Chondrocyte (in vitro differentiated cells): Measurements from ENCODE around the gene NFIX. TPM values are rescaled to one million over a fixed set of nuclear protein-coding genes. Genes with fewer than 3 reads are reported as not detected.

Experiments
- DNase-seq: peaks from one replicate; pipeline ENCODE4 v3.0.0; 2021; ENCODE audit warnings: mixed read lengths, low spot score
- H3K27ac Mint-ChIP-seq: one replicate; pipeline ENCODE4 v1.8.0; 2021; ENCODE audit warnings: mild to moderate bottlenecking, moderate library complexity, mixed read lengths; ENCODE audit not compliant: unreplicated experiment
- H3K27me3 Mint-ChIP-seq: 2 replicates; pipeline ENCODE4 v1.8.0; 2021; ENCODE audit warnings: low read depth, mixed read lengths
- H3K36me3 Mint-ChIP-seq: 2 replicates; pipeline ENCODE4 v1.8.0; 2021; ENCODE audit warnings: low read depth, mixed read lengths
- H3K4me1 Mint-ChIP-seq: 2 replicates; pipeline ENCODE4 v1.8.0; 2021; ENCODE audit warnings: low read depth, mild to moderate bottlenecking, mixed read lengths
- H3K4me3 Mint-ChIP-seq: one replicate; pipeline ENCODE4 v1.8.0; 2021; ENCODE audit warnings: mild to moderate bottlenecking, moderate library complexity, mixed read lengths; ENCODE audit not compliant: unreplicated experiment
- H3K9me3 Mint-ChIP-seq: 2 replicates; pipeline ENCODE4 v1.8.0; 2021; ENCODE audit warnings: low read depth, mixed read lengths
- total RNA-seq: library from RNA; stranded (reverse); gene quantifications from 3 replicates; pipeline ENCODE4 v1.2.1, GENCODE V29; 2021
- TF ChIP-seq, protein P1 (sequence below): fragments of 200-600 bp; sonication (generic); IDR thresholded peaks from 2 replicates; pipeline ENCODE4 v1.5.0; 2021; ENCODE audit warnings: antibody characterized with exemption, mild to moderate bottlenecking, moderate library complexity

NFIX gene
- total RNA-seq, 1 donor from 2014 or later, result 98.9 TPM

GRCh38 chr19:13090511-13091231, 95.4 kb downstream of the NFIX start:
- Mint-ChIP-seq H3K27me3 (peaks cover 1% of the 10 kb centered on the region), H3K36me3 (peaks cover 14% of the 10 kb centered on the region), H3K4me3 (peak overlapping the region; percentile 62), H3K4me1 (peaks cover 54% of the 10 kb centered on the region), H3K9me3 (no peaks in the 10 kb centered on the region), H3K27ac (peak overlapping the region; percentile 94)
- TF ChIP-seq, protein P1, sequence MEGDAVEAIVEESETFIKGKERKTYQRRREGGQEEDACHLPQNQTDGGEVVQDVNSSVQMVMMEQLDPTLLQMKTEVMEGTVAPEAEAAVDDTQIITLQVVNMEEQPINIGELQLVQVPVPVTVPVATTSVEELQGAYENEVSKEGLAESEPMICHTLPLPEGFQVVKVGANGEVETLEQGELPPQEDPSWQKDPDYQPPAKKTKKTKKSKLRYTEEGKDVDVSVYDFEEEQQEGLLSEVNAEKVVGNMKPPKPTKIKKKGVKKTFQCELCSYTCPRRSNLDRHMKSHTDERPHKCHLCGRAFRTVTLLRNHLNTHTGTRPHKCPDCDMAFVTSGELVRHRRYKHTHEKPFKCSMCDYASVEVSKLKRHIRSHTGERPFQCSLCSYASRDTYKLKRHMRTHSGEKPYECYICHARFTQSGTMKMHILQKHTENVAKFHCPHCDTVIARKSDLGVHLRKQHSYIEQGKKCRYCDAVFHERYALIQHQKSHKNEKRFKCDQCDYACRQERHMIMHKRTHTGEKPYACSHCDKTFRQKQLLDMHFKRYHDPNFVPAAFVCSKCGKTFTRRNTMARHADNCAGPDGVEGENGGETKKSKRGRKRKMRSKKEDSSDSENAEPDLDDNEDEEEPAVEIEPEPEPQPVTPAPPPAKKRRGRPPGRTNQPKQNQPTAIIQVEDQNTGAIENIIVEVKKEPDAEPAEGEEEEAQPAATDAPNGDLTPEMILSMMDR, result no peak
- no peak for DNase-seq

DNA sequence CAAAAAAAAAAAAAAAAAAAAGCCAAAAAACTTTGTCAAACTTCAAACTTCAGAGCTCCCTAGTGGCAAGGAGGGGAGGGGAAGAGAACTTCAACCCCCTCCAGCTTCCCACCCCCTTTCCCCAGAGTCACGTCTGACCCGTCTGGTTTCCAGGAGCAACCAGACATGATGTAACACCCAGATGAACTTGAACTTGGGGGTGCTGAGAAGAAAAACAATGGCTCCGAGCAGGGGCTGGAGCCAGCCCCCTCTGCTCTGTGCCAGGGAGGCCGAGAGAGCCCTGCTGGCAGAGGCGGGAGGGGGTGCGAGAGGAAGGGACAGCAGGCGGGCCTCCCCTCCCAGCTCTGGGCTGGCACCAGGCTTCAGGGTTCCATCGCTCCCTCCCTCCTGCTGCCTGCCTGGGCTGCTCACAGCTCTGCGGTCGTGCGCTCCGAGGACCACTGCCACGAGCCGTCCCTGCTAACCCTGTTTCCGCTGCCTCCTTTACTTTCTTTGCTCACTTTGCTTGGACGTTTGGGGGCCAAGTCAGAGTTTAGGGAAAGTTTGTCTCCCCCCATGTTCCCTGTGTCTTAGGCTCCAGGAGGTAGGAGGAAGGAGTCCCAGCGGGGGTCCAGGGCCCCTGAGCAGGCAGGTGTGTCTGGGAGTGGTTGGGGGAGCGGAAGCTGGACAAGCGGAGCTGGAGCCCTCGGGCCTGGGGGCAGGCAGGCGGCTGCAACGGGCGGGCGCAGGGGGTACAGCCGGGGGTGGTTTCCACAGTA, 96.3 kb downstream of the NFIX start:
- peak; percentile 96 for DNase-seq
- H3K36me3 Mint-ChIP-seq, result peaks cover 15% of the 10 kb centered on the region
- H3K27me3 Mint-ChIP-seq, result peaks cover 3% of the 10 kb centered on the region
- H3K4me1 Mint-ChIP-seq, result peaks cover 54% of the 10 kb centered on the region
- peak overlapping the region; percentile 94 for H3K27ac Mint-ChIP-seq
- H3K9me3 Mint-ChIP-seq, result no peaks in the 10 kb centered on the region
- TF ChIP-seq, protein P1, result peak; percentile 49
- peak overlapping the region; percentile 62 for H3K4me3 Mint-ChIP-seq

GRCh38 chr19:13092158-13092543, 96.9 kb downstream of the NFIX start:
- Mint-ChIP-seq H3K36me3 (peaks cover 14% of the 10 kb centered on the region), H3K4me3 (peak overlapping the region; percentile 62), H3K27me3 (peaks cover 7% of the 10 kb centered on the region), H3K9me3 (no peaks in the 10 kb centered on the region), H3K4me1 (peaks cover 57% of the 10 kb centered on the region), H3K27ac (peak overlapping the region; percentile 94)
- no peak for DNase-seq
- TF ChIP-seq, protein P1, result no peak

- H3K27me3 Mint-ChIP-seq, result peaks cover 7% of the 10 kb centered on the region
- TF ChIP-seq, protein P1, result no peak
- H3K4me1 Mint-ChIP-seq, result peaks cover 57% of the 10 kb centered on the region
- no peak overlapping the region for H3K4me3 Mint-ChIP-seq
- peaks cover 13% of the 10 kb centered on the region for H3K36me3 Mint-ChIP-seq
- peak overlapping the region; percentile 71 for H3K27ac Mint-ChIP-seq
- H3K9me3 Mint-ChIP-seq, result no peaks in the 10 kb centered on the region
- no peak for DNase-seq
Measured at GRCh38 chr19:13092606-13093235, 97.4 kb downstream of the NFIX start.

- peak overlapping the region; percentile 61 for H3K27ac Mint-ChIP-seq
- no peak overlapping the region for H3K4me3 Mint-ChIP-seq
- DNase-seq, result no peak
- H3K4me1 Mint-ChIP-seq, result peaks cover 61% of the 10 kb centered on the region
- peaks cover 10% of the 10 kb centered on the region for H3K27me3 Mint-ChIP-seq
- peaks cover 8% of the 10 kb centered on the region for H3K36me3 Mint-ChIP-seq
- TF ChIP-seq, protein P1, result peak; percentile 97
- H3K9me3 Mint-ChIP-seq, result no peaks in the 10 kb centered on the region
Measured at GRCh38 chr19:13093407-13094105, 98.3 kb downstream of the NFIX start.
